Activated CD4-positive, alpha-beta T cell treated with anti-CD3 and anti-CD28 coated beads for 24 hours (primary cell): ENCODE data around the gene AP3S1.

Experiments used
- DNase-seq, 2 donors: peaks; one replicate each; pipeline ENCODE4 v3.0.0-alpha.2; 2020; ENCODE audit warnings: low read depth in 2 of 2

The AP3S1 gene

GRCh38 chr5:115940080-115940810 is 98.5 kb downstream of the AP3S1 start:
- DNase-seq, result no peak

GRCh38 chr5:115941051-115941675 is 99.4 kb downstream of the AP3S1 start:
- no peak for DNase-seq

GRCh38 chr5:115944501-115944900 is 102.8 kb downstream of the AP3S1 start:
- no peak for DNase-seq

GRCh38 chr5:115946655-115947054 is 104.9 kb downstream of the AP3S1 start:
- no peak for DNase-seq

GRCh38 chr5:115947260-115947659 is 105.5 kb downstream of the AP3S1 start:
- no peak for DNase-seq

GRCh38 chr5:115948091-115948534 is 106.4 kb downstream of the AP3S1 start:
- DNase-seq, result no peak

- DNase-seq, result no peak
Measured at GRCh38 chr5:115949096-115949495, 107.4 kb downstream of the AP3S1 start.

- DNase-seq, result no peak
Measured at GRCh38 chr5:115952588-115952987, 110.9 kb downstream of the AP3S1 start.

- DNase-seq, result no peak
Measured at GRCh38 chr5:115954144-115954543, 112.4 kb downstream of the AP3S1 start.

GRCh38 chr5:115956957-115957356 is 115.2 kb downstream of the AP3S1 start:
- DNase-seq, result no peak

- DNase-seq, result no peak
Measured at GRCh38 chr5:115961381-115962238, 119.9 kb downstream of the AP3S1 start.

- DNase-seq, result no peak
Measured at GRCh38 chr5:115962239-115962564, 120.5 kb downstream of the AP3S1 start, which contains the start of gene LVRN. Gene LVRN (plus strand): TSS chr5:115962475. CDS start chr5:115962618, 143 bp downstream.

GRCh38 chr5:115962565-115963402 is 121.0 kb downstream of the AP3S1 start:
- DNase-seq, result no peak

- no peak for DNase-seq
Measured at GRCh38 chr5:115963566-115963965, 121.8 kb downstream of the AP3S1 start.
